GM11168 (cell line): Measurements from ENCODE around the gene DGKD.
"Not testable (repeated sequence)": the region's sequence is repeated elsewhere in the genome, so short reads cannot be mapped to it uniquely, and the experiment has no call there.

ENCODE experiments used
- in situ Hi-C: fragments of 300-500 bp; cut with MboI; formaldehyde crosslinking; loops from one replicate; pipeline ENCODE4 v1.12.0; 2022; ENCODE audit warnings: low sequenced_read_pairs; ENCODE audit not compliant: unreplicated experiment

DGKD gene

DNA sequence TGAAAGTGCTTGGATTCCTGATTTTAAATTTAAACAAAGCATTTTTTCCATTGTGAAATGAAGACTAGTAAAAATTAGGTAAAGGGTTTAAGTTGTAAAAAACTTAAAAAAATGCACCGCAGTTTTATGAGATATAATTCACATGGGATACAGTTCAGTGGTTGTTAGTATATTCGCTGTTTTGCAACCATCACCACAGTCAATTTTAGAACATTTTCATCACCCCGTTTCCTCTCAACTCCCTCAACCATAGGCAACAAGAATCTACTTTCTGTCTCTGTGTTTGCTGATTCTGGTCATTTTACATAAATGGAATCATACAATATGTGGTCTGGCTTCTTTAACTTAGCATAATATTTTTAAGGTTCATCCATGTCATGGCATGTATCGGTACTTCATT lies 4.0 kb downstream of the DGKD start:
- in situ Hi-C loops, result no loop called here

DNA sequence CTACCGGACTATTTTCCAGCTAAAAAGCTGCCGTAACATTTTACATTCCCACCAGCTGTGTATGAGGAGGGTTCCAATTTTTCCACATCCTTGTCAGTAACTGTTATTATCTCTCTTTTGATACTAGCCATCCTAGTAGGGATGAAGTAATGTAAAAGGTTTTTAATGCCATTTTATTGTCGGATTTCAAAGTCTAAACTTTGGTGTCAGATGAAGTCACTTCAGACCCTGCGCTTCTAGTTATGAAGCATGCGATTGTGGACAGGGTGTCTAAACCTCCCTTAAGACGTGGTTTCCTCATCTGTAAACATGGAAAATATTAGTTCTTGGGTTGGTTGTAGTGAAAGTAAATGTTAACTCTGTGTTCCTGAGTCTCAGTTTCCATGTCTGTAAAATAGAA lies 4.7 kb downstream of the DGKD start:
- in situ Hi-C loops, result no loop called here

DNA sequence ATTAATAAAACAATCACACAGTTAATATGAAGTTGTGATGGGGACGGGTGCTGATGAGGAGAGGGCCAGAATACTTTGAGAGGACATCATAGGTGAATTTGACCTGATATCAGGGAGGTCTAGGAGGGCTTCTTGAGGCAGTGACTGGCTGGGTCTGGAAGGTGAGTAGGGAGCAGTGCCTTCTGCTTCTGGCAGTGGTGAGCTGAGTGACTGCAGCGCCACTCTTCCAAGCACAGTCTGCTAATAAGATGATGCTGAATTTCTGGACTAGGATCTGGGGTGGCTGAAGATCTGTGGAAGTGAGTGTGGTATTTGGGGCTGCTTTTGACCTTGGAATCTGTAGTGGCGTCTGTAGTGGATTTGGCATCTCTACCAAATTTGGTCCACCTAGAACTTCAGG lies 5.5 kb downstream of the DGKD start:
- in situ Hi-C loops, result no loop called here

DNA sequence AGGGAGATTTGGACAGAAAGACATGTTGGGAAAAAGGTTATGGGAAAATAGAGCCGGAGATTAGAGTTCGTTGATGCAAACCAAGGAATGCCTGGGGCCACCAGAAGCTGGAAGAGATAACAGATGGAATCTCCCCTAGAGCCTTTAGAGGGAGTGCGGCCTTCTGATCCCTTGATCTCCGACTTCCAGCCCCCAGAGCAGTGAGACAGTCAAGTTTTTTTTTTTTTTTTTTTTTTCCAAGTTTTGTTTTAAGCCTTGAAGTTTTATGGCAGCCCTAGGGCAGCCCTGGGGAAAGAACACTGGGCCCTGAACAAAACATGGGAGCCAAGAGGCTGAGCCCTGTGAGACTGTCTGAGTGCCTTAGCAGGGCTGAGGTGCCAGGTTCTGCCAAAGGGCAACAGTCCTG lies 6.5 kb downstream of the DGKD start:
- in situ Hi-C loops, result no loop called here

GRCh38 chr2:233361297-233361696 lies 7.0 kb downstream of the DGKD start:
- in situ Hi-C loops, result no loop called here

DNA sequence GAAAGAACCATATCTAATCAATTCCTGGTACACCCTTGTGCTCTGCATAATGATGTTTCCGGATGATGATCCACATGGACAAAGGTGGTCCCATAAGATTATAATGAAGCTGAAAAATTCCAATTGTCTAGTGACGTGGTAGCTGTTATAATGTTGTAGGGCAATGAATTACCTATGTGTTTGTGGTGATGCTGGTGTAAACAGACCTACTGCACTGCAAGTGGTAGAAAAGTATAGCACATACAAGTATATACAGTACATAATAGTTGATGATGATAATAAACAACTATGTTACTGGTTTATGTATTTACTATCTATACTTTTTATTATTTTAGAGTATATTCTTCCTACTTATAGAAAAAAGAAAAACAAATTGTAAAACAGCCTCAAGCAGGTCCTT lies 8.4 kb downstream of the DGKD start:
- in situ Hi-C loops, result no loop called here

DNA sequence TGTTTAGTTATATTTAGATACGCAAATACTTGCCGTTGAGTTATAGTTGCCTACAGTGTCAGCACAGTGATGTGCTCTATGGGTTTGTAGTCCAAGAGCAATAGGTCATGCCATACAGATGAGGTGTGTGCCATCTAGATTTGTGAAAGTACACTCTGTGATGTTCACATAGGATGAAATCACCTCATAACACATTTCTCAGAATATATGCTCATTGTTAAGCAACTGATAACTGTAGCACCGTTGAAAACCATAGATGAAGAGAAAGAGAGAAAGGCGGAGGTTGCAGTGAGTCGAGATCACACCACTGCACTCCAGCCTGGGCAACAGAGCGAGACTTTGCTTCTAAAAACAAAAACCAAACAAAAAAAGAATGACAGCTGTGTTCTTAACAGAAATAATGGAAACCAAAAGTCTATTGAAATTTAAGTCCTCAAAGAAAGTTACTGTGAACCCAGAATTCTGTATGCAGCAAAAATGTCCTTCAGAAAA lies 9.5 kb downstream of the DGKD start:
- in situ Hi-C loops, result no loop called here

GRCh38 chr2:233365861-233366520 lies 11.7 kb downstream of the DGKD start:
- in situ Hi-C loops, result no loop called here

GRCh38 chr2:233367586-233367985 lies 13.3 kb downstream of the DGKD start:
- in situ Hi-C loops, result no loop called here

GRCh38 chr2:233368756-233369155 lies 14.5 kb downstream of the DGKD start:
- in situ Hi-C loops, result no loop called here

DNA sequence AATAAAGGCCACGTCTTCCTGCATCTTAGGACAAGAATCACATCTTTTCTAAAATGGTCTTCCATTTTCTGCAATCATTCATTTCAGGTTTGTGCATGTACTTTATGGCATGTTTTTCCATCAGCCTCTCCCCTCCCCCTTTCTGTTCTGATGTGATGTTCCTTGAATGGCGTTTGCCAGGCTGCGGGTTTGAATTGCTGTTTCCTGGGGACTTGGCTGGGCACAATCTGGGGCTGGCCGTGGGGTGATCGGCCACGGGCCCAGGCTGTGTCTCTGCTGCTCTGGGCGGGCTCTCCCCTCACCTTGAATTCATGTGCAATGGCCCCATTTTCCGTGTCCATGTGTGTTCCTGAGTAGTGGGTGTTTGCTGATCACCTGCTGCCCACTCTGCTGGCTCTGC lies 15.2 kb downstream of the DGKD start:
- in situ Hi-C loops, result no loop called here

DNA sequence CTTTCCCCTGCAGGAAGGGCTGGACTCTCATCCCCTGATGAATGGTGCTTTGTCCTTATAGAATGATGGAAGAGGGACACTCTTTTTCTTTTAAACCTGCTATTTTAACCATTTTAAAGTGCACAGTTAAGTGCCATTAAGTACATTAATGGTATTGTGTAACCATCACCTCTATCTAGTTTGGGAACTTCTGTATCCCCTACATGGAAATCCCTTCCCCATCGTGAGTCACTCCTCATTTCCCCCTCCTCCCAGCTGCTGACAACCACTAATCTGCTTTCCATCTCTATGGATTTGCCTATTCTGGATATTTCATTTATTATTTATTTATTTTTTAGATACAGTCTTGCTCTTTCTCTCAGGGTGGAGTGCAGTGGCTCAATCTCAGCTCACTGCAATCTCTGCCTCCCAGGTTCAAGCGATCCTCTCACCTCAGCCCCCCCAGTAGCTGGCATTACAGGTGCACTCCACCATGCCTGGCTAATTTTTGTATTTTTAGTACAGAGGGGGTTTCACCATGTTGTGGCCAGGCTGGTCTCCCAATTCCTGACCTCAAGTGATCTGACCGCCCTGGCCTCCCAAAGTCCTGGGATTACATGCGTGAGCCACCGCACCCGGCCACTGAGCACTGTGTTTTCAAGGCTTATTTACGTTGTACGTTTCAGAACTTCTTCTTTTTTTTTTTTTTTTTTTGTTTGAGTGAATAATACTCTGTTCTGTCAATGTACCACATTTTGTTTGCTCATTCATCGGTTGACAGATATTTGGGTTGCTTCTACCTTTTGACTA lies 15.8 kb downstream of the DGKD start:
- in situ Hi-C loops, result no loop called here

- in situ Hi-C loops, result no loop called here
Observed at GRCh38 chr2:233371641-233372040, 17.3 kb downstream of the DGKD start.

DNA sequence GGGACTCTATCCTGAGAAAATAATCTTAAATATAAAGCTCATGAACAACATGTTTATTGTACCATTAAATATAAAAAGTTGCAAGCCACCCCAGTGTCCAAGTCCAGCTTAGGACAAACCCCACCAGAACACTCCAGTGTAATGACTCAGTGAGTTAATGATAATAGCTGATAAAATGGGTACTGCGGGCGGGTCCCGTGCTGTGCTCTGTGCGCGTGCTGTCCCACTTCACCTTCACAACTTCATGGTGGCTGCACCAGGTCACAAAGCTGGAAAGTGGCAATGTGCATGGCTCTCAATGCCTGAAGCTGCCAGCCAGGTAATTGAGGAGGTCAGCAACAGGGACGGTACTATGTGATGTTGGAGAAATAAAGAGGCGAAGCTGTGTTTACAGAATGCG lies 18.6 kb downstream of the DGKD start:
- in situ Hi-C loops, result no loop called here

GRCh38 chr2:233373316-233373715 lies 19.0 kb downstream of the DGKD start:
- in situ Hi-C loops, result no loop called here

DNA sequence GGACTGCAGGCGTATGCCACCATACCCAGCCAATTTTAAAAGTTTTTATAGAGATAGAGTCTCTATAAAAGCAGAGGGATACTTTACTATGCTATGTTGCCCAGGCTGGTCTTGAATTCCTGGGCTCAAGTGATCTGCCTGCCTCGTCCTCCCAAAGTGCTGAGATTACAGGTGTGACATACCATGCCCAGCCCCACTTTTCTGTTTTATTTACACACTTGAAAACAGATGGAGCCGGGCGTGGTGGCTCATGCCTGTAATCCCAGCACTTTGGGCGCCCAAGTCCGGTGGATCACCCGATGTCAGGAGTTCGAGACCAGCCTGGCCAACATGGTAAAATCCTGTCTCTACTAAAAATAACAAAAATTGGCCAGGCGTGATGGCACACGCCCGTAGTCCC lies 20.5 kb downstream of the DGKD start:
- in situ Hi-C loops, result not testable (repeated sequence)

DNA sequence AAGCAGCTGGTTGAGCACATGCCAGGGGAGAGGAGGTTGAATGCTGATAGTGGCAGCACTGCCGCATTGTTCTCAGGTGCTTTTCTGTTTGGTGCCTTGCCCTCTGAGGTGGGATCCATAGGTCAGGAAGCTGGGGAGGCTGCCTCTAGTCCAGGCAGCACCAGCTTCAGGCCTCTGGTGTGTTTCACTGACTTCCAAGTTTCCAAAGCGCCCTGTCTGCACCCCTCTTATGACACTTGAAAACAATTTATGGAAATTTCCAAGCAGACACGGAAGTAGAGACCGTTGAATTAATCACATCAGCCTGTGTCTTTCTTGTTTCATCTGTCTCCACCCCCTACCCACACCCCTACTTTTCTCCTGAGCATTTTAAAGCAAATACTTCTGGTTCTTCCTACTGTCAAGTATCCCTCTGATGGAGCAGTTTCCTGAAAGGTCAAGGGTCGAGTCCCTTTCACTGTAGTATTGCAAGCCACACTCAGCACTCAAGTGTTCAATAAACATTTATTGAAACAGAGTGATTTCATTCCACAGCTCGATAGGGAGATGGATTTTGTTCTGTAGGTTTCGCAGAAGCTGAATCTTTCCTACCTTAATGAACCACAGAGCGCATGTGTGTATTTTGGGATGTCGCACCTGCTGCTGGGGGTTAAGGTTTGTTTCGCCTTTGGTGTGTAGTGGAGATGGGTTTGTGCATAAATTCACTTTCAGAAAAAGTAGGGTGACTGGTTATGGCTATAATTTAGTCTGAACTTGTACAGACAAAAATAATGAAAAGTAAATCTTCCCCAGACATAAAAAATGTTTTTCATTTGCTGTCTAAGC lies 21.4 kb downstream of the DGKD start:
- in situ Hi-C loops, result no loop called here

GRCh38 chr2:233379034-233379433 lies 24.7 kb downstream of the DGKD start:
- in situ Hi-C loops, result no loop called here

GRCh38 chr2:233379441-233379840 lies 25.1 kb downstream of the DGKD start:
- in situ Hi-C loops, result no loop called here

DNA sequence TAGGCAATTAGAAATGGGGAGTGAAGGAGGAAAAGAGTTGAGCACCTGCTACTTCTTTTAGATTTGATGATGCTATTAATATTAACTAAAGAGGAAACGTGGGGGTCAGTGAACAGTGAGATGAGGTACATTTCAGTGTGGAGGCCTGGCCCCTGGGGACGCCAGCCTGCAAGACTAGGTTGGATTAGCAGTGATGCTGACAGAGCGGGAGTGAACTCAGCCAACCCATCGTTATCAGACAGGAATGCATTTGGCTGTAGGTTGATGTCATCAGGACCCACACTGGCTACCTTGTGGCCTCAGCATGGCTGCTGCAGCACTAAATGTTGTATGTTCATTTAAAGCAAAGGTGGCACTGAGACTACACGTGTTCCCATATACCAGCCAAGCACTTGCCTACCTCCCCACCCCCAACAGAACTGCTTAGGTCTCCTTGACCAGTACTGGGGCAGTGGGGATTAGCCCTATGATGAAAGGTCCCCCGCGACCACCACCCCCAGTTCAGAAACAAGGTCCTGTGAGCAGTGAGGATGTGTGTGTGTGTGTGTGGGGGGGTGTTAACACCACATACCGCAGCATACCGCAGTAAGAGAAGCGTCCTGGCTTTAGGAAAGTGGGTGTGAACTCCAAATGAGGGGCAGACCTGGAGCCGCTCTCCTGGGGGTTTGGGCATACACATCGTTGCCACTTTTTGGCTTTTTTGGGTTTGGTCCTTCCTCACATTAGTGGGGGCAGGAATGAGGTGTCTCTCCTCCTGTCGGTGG lies 26.0 kb downstream of the DGKD start:
- in situ Hi-C loops, result no loop called here
